DND-41 (cell line): Measurements from ENCODE around the gene PNN.

Source experiments
- ATAC-seq: fragments of 200-7000 bp; cut with Tn5 transposase; 3 replicates; pipeline ENCODE4 v1.9.1; 2021; ENCODE audit warnings: low read depth; ENCODE audit not compliant: insufficient read depth
- DNase-seq: peaks from one replicate; pipeline ENCODE4 v3.0.0-alpha.2; 2020
- H2AFZ ChIP-seq: 2 replicates; pipeline ENCODE4 v1.6.0; 2012; ENCODE audit warnings: low read depth, low read length
- H3K27ac ChIP-seq: 2 replicates; pipeline ENCODE4 v1.5.1; 2012; ENCODE audit warnings: low read length, inconsistent platforms
- H3K27me3 ChIP-seq: fragments of 200-600 bp; sonication (generic); 2 replicates; pipeline ENCODE4 v1.6.0; 2012; ENCODE audit warnings: low read length, mild to moderate bottlenecking, inconsistent platforms; ENCODE audit not compliant: insufficient read depth, poor library complexity
- H3K36me3 ChIP-seq: 2 replicates; pipeline ENCODE4 v1.5.1; 2012; ENCODE audit warnings: low read length, inconsistent platforms; ENCODE audit not compliant: insufficient read depth
- H3K4me1 ChIP-seq: 2 replicates; pipeline ENCODE4 v1.5.1; 2012; ENCODE audit warnings: mild to moderate bottlenecking, low read length; ENCODE audit not compliant: insufficient read depth
- H3K4me2 ChIP-seq: 2 replicates; pipeline ENCODE4 v1.6.0; 2012; ENCODE audit warnings: mild to moderate bottlenecking, moderate library complexity, low read length, inconsistent platforms; ENCODE audit not compliant: insufficient read depth
- H3K4me3 ChIP-seq, 2 experiments: fragments of 200-600 bp in 1 of 2; shearing (Covaris generic) in 1 of 2; 2 replicates each; pipeline ENCODE4 v1.5.1; 2012 to 2016; ENCODE audit warnings: inconsistent platforms in 2 of 2, low read length in 2 of 2, mild to moderate bottlenecking in 2 of 2, low read depth in 1 of 2, moderate library complexity in 1 of 2
- H3K79me2 ChIP-seq: 2 replicates; pipeline ENCODE4 v1.6.0; 2012; ENCODE audit warnings: low read length, inconsistent platforms; ENCODE audit not compliant: insufficient read depth
- H3K9ac ChIP-seq: 2 replicates; pipeline ENCODE4 v1.6.0; 2012; ENCODE audit warnings: low read depth, mild to moderate bottlenecking, inconsistent platforms, low read length, moderate library complexity
- H3K9me3 ChIP-seq: 2 replicates; pipeline ENCODE4 v1.5.1; 2012; ENCODE audit warnings: low read length, moderate library complexity, mild to moderate bottlenecking, inconsistent platforms; ENCODE audit not compliant: insufficient read depth, severe bottlenecking
- H4K20me1 ChIP-seq: 2 replicates; pipeline ENCODE4 v1.6.0; 2012; ENCODE audit warnings: low read length; ENCODE audit not compliant: insufficient read depth
- CTCF ChIP-seq: IDR thresholded peaks from 2 replicates; pipeline ENCODE4 v1.5.1; 2012; ENCODE audit warnings: borderline replicate concordance, low read length, moderate library complexity, mild to moderate bottlenecking; ENCODE audit not compliant: poor library complexity, severe bottlenecking; ENCODE audit errors: extremely low read depth
- EZH2 ChIP-seq: IDR thresholded peaks from 3 replicates; pipeline ENCODE4 v1.6.1; 2012; ENCODE audit warnings: borderline replicate concordance, low read depth, mild to moderate bottlenecking, moderate library complexity, low read length, inconsistent platforms; ENCODE audit not compliant: severe bottlenecking

PNN gene

GRCh38 chr14:39228044-39228443 is 53.0 kb downstream of the PNN start:
- ATAC-seq (no peak), DNase-seq (no peak)
- Histone ChIP-seq H3K27me3 (no peaks in the 10 kb centered on the region), H3K9ac (no peak overlapping the region), H3K27ac (no peak overlapping the region), H3K4me3 (no peak overlapping the region), H3K9me3 (no peaks in the 10 kb centered on the region), H2AFZ (no peak overlapping the region), H4K20me1 (no peaks in the 10 kb centered on the region), H3K4me2 (no peak overlapping the region), H3K36me3 (no peaks in the 10 kb centered on the region), H3K4me1 (no peaks in the 10 kb centered on the region), H3K79me2 (no peaks in the 10 kb centered on the region)
- no peak for TF ChIP-seq CTCF
- TF ChIP-seq EZH2 = no peak

GRCh38 chr14:39228509-39229221 is 53.6 kb downstream of the PNN start:
- no peak overlapping the region for H3K4me3 ChIP-seq
- no peak overlapping the region for H2AFZ ChIP-seq
- H3K36me3 ChIP-seq = no peaks in the 10 kb centered on the region
- no peak overlapping the region for H3K27ac ChIP-seq
- no peaks in the 10 kb centered on the region for H4K20me1 ChIP-seq
- DNase-seq (no peak), ATAC-seq (no peak)
- H3K4me2 ChIP-seq = no peak overlapping the region
- no peaks in the 10 kb centered on the region for H3K27me3 ChIP-seq
- H3K79me2 ChIP-seq = no peaks in the 10 kb centered on the region
- TF ChIP-seq CTCF = no peak
- no peak for TF ChIP-seq EZH2
- no peaks in the 10 kb centered on the region for H3K9me3 ChIP-seq
- no peak overlapping the region for H3K9ac ChIP-seq
- H3K4me1 ChIP-seq = no peaks in the 10 kb centered on the region

GRCh38 chr14:39229222-39229543 is 54.1 kb downstream of the PNN start:
- no peaks in the 10 kb centered on the region for H3K27me3 ChIP-seq
- no peaks in the 10 kb centered on the region for H3K79me2 ChIP-seq
- DNase-seq (peak; percentile 11), ATAC-seq (peak; percentile 55; the same call in 1 of the 3 replicates)
- no peaks in the 10 kb centered on the region for H3K4me1 ChIP-seq
- H4K20me1 ChIP-seq = no peaks in the 10 kb centered on the region
- no peak overlapping the region for H3K9ac ChIP-seq
- no peaks in the 10 kb centered on the region for H3K9me3 ChIP-seq
- no peak overlapping the region for H3K4me2 ChIP-seq
- no peaks in the 10 kb centered on the region for H3K36me3 ChIP-seq
- no peak overlapping the region for H3K4me3 ChIP-seq
- no peak overlapping the region for H3K27ac ChIP-seq
- H2AFZ ChIP-seq = no peak overlapping the region
- TF ChIP-seq EZH2 = no peak
- no peak for TF ChIP-seq CTCF
